HG03520 (cell line): Measurements from ENCODE around the gene IGLL5.

Experiments used
- ATAC-seq: cut with Tn5 transposase; IDR thresholded peaks from one replicate; pipeline ENCODE4 v1.9.1; 2021; ENCODE audit warnings: mild to moderate bottlenecking, moderate library complexity; ENCODE audit not compliant: unreplicated experiment

IGLL5 gene

GRCh38 chr22:22925146-22925804, 37.7 kb downstream of the IGLL5 start:
- ATAC-seq = no peak

GRCh38 chr22:22925805-22926369, 38.3 kb downstream of the IGLL5 start:
- ATAC-seq = no peak

- no peak for ATAC-seq
Observed at GRCh38 chr22:22926370-22927195, 39.0 kb downstream of the IGLL5 start.

GRCh38 chr22:22927196-22927887, 39.7 kb downstream of the IGLL5 start:
- no peak for ATAC-seq

DNA sequence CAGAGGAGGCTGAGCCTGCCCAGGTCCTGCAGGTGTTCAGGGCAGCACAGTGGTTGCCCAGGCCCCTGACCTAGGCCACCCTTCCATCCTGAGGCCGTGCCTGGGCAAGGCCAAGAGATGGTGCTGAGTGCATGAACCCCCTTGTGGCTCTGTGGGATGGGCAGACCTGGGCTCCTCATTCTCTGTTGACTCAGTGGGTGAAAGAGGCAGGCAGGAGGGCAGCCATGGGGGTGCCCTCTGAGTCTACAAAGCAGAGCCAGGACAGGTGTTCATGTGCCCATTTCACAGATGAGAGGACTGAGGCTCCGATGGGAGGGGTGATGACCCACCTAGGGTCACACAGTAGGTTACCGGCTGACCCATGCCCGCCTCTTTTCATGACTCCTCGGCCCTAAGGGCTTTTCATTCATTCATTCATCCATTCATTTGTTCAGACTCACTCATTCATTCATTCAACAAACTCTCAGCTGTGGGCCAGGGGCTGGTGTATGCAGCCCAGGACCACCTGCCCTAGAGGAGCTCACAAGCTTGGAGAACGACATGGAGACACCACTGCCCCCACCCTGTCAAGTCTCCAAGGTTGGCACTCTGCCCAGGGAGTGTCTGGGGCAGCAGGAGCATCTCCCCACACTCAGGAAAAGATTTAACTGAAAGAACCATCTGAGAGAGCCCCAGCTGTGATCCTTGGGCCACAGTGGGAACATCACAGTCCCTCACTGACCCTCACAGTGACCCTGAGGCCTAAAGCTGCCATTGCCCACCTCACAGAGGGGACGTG, 40.5 kb downstream of the IGLL5 start:
- no peak for ATAC-seq

GRCh38 chr22:22928666-22929380, 41.2 kb downstream of the IGLL5 start:
- peak; percentile 77 for ATAC-seq

- ATAC-seq = no peak
Observed at GRCh38 chr22:22929381-22930221, 42.0 kb downstream of the IGLL5 start.

GRCh38 chr22:22930222-22930497, 42.5 kb downstream of the IGLL5 start:
- no peak for ATAC-seq

- ATAC-seq = no peak
Observed at GRCh38 chr22:22930571-22931556, 43.2 kb downstream of the IGLL5 start.

GRCh38 chr22:22931557-22932270, 44.1 kb downstream of the IGLL5 start:
- ATAC-seq = no peak

DNA sequence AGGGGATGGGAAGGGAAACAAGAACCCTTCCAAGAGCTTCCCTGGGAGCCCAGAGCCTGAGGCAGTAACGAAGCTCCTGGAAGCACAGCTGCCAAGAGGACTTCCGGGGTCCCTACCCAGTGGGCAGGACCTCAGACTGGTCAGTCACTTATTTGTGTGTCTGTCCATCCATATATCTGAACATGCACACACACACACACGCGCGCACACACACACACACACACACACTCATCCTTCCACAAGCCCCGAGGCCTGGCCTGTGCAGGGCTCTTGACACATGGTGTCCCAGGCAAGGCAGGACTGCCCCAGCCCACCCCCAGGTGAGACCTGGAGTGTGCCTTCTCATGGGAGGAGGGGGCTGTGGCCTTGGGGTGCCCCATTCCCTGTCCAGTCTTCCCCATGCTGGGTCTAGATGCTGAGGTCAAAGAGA, 44.9 kb downstream of the IGLL5 start:
- no peak for ATAC-seq

DNA sequence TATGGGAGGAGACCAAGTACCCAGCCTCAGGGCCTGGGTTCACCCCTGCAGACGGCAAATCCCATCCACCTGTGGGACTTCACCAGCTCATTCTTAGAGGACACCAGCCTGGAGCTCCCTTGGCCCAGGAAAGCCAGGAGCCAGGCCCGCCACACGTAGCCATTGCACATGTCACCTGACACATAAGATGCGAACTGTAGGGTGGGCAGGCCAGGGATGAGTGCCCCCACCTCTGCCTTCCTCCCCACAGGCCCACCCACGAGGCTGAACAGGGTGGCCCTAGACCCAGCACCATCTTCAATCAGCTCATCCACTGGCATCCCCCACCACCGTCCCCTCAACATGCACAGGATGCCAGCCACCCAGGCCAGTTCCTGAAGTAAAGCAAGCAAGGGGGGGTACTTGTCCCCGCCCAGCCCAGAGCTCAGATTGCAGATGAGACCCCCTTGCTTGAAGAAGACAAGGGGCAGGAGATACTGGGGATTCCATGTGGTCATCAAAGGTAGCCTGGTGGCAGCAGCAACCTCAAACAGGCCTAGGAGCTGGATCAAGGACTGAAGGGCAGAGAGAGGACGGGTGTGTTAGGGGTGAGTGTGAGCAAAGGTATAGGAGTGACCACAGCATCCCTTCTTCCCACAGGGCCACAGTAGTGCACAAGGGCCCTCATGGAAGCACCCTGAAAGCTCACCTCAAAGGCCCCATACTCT, 45.6 kb downstream of the IGLL5 start:
- ATAC-seq = no peak

GRCh38 chr22:22933807-22934542, 46.4 kb downstream of the IGLL5 start:
- no peak for ATAC-seq

GRCh38 chr22:22934543-22935055, 47.0 kb downstream of the IGLL5 start:
- ATAC-seq = no peak

- ATAC-seq = peak; percentile 14
Observed at GRCh38 chr22:22935056-22935545, 47.5 kb downstream of the IGLL5 start.
